Right forelimb (tissue), 1 donor: Measurements from ENCODE around the gene TOR1B.

Source experiments
- DNase-seq: peaks from one replicate; pipeline ENCODE4 v3.0.0-alpha.2; 2018

The TOR1B gene

DNA sequence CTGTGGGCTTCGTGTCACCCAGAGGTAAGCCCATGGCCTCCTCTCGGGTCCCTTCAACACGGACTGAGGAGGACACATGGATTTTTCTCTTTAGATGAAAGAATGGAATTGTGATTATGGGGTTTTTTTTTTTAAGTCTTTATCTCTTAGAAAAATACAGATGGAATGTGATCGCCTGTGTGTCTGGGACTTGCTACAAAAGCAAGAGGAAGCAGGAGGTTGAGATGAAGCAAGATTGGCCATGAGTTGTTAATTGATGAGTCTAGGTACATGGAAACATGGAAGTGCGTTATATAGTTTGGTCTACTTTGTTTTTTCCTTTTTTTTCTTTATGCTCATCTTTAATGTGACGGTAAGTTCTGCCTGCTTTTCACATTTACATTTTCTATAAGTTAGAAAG, 46.9 kb downstream of the TOR1B start:
- no peak for DNase-seq

DNA sequence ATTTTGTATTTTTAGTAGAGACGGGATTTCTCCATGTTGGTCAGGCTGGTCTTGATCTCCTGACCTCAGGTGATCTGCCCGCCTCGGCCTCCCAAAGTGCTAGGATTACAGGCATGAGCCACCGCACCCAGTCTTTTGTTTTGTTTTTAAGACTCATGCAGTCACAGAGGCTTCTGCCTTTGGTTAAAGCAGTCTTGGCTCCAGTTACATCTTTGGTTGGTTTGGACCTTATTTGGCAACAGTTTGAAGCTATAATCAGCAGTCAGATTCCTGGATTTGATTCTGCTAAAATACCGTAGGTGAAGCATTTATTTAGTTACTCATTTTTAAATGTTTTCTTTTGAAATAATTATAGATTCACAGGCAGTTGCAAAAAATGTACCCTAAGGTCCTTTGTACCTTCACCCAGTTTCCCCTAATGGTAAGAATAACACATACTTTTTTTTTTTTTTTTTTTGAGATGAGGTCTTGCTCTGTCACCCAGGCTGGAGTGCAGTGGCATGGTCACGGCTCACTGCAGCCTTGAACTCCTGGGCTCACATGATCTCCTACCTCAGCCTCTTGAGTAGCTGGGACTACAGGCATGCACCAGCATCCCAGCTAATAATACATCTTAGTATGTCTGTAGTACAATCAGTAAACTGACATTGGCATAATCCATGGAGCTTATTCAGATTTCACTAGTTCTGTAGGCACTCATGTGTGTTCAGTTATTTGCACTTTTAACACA, 48.0 kb downstream of the TOR1B start:
- no peak for DNase-seq

DNA sequence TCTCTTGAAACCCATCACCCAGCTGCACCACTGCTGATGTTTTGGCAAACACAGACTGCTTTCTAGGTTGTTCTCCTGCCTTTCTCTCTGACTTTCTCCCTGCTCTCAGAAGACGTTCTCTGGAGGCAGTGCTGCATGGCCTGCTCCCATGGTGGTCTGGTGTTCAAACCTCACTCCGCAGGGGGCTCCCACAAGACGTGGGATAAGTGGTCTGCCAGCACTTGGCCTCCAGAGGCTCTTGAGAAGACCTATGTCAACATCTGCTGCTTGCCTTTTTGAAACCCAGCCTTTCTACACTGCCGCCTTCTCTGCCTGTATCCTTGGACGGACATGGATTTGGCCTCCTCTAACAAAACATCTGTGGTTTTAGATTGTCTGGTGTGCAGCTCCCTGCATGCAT, 48.8 kb downstream of the TOR1B start:
- DNase-seq = no peak

DNA sequence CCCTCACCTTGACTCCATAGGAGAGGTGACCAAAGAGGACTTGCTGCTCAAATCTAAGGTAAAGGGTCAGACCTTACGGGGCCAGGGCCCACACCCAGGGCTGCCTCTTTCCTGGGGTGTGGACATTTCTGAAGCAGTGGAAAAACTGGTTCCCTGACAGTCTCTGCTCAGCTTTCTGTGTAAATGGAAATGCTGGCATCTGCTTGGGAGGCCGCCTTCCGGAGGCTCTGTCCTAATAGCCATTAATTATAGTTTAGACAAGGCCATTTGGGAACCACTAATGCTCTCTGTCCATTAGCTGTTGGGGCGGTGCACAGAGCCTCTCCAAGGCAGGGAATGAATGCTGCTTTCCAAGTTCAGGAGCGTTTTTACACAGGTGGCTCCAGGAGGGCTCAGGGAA, 49.6 kb downstream of the TOR1B start:
- no peak for DNase-seq

DNA sequence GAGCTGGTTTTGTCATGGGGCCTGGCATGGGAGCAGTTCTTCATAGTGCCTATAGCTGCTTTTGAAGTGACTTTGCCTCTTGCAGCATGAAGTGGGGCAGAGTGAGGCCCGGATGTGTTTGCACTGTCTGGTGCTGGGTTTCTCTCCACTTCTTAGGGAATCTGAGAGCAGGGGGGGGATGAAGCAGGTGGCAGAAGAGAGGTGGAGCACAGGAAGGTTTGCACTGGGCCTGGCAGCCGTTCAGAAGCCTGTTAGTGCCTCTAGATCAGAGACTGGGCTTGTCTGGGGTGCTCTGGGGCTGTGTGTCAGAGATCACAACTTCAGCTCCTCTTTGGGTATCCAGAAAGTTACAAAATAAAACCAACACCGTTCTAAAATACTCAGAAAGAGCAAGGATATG, 50.6 kb downstream of the TOR1B start:
- no peak for DNase-seq

DNA sequence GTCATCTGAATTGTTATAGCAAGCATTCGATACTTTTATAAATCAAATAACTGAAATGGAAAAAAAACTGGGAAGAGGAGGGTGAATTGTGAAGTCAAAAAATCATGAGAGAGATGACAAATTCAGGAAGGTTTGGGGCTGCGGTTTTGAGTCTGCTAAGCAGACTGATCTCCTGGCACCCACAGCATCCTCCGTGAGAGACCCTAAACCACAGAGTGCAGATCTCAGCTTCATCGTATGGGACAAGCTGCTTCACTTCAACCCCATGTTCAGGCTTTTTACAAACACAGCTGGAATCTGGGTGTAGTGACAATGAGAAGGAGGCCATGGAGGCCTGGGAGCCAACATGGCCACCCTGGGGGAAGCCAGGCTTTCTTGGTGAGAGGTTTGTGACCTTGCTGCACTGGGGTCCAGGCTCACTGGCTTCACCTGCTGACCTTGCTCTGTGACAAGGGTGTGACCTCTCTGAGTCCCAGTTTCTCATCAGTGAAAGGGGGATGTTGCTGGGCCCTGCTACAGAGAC, 51.7 kb downstream of the TOR1B start:
- no peak for DNase-seq

DNA sequence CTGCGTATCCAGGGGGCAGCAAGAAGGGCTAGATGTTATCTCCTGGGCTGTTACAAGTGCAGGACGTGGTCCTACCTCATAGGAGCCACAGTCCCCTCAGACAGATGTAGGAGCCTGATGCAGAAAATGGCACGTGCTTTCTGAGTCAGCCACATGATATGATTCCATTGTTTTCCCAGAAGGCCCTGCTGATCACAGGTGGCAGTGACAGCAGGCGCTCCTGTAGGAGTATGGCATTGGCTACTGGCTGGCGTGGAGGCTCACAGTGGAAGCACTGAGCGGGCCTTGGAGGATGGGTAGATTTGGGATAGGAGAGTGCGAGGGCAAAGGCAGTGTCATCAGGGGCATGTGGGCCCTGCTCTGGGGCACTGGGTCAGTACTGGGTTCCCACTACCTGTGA, 54.2 kb downstream of the TOR1B start:
- no peak for DNase-seq

DNA sequence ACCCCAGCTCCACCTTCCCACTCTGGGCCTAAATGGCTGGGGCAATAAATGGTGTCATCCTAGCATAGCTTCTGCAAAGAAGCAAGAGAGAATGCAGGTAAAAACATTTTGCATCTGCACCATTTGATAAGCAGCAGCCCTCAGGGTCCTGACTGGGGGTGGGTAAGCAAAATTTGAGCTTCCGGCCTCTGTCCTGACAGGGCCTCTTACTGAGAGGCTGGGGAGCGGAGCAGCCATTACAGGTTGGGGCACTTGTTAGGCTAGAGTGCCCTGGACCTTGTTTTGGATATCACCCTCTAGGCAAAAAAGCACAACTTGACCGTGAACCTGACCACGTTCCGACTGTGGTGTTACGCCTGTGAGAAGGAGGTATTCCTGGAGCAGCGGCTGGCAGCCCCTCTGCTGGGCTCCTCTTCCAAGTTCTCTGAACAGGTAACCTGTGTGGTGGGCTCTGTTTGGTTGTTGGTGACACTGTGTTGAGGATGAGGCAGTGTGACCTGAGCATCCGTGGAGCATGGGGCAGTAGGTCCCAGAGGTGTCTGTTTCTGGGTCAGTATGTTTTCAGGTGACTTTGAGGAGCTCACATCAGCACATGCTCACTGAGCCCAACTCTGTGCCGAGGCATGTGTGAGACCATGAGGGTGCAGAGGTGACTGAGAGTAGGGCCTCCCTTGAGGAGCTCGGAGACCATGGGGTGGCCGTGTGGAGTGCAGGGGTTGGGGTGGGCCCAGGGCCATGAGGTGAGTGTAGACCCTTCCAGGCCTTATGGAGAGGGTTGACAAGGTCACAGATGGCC, 55.4 kb downstream of the TOR1B start:
- no peak for DNase-seq
